Astrocyte (in vitro differentiated cells and primary cell): ENCODE measurements around the gene CCNL1. TPM values are rescaled to one million over a fixed set of nuclear protein-coding genes. Genes with fewer than 3 reads are reported as not detected.
A peak's percentile ranks its signal among the peaks of the same experiment; 100 is the strongest.

Experiments used
- DNase-seq: peaks from one replicate; pipeline ENCODE4 v3.0.0-alpha.2; 2010; ENCODE audit warnings: low read depth
- FAIRE-seq: peaks from 2 replicates; lab custom pipeline; 2011; peaks lifted over from hg19 to GRCh38; lab: Jason Lieb, UNC
- H2AFZ ChIP-seq: 2 replicates; pipeline ENCODE4 v1.6.0; 2012; ENCODE audit warnings: low read depth, low read length, inconsistent platforms
- H3K27ac ChIP-seq: 2 replicates; pipeline ENCODE4 v1.5.1; 2011; ENCODE audit warnings: low read depth, low read length, inconsistent platforms
- H3K27me3 ChIP-seq: 2 replicates; pipeline ENCODE4 v1.6.0; 2011; ENCODE audit warnings: low read length, inconsistent platforms; ENCODE audit not compliant: insufficient read depth
- H3K36me3 ChIP-seq: 2 replicates; pipeline ENCODE4 v1.5.1; 2011; ENCODE audit warnings: low read length, inconsistent platforms; ENCODE audit not compliant: insufficient read depth
- H3K4me1 ChIP-seq: 2 replicates; pipeline ENCODE4 v1.5.1; 2011; ENCODE audit warnings: low read length, inconsistent platforms; ENCODE audit not compliant: insufficient read depth
- H3K4me2 ChIP-seq: 2 replicates; pipeline ENCODE4 v1.6.0; 2012; ENCODE audit warnings: low read length, inconsistent platforms
- H3K4me3 ChIP-seq: 2 replicates; pipeline ENCODE4 v1.5.1; 2011; ENCODE audit warnings: low read depth, mild to moderate bottlenecking, low read length, inconsistent platforms; ENCODE audit not compliant: insufficient read depth
- H3K79me2 ChIP-seq: 2 replicates; pipeline ENCODE4 v1.6.0; 2012; ENCODE audit warnings: mild to moderate bottlenecking, low read length, inconsistent platforms; ENCODE audit not compliant: insufficient read depth
- H3K9ac ChIP-seq: 2 replicates; pipeline ENCODE4 v1.6.0; 2012; ENCODE audit warnings: mild to moderate bottlenecking, low read length, inconsistent platforms
- H3K9me3 ChIP-seq: 2 replicates; pipeline ENCODE4 v1.5.1; 2012; ENCODE audit warnings: low read depth, mild to moderate bottlenecking, low read length, inconsistent platforms; ENCODE audit not compliant: insufficient read depth
- H4K20me1 ChIP-seq: 2 replicates; pipeline ENCODE4 v1.6.0; 2012; ENCODE audit warnings: low read length, inconsistent platforms; ENCODE audit not compliant: insufficient read depth
- H3K27ac Mint-ChIP-seq: one replicate; pipeline ENCODE4 v1.8.0; 2021; ENCODE audit warnings: mild to moderate bottlenecking, mixed read lengths; ENCODE audit not compliant: unreplicated experiment
- H3K27me3 Mint-ChIP-seq: one replicate; pipeline ENCODE4 v1.8.0; 2021; ENCODE audit warnings: low read depth, mixed read lengths; ENCODE audit not compliant: unreplicated experiment
- H3K36me3 Mint-ChIP-seq: one replicate; pipeline ENCODE4 v1.8.0; 2021; ENCODE audit warnings: low read depth, mixed read lengths; ENCODE audit not compliant: unreplicated experiment
- H3K4me1 Mint-ChIP-seq: one replicate; pipeline ENCODE4 v1.8.0; 2021; ENCODE audit warnings: low read depth, mixed read lengths; ENCODE audit not compliant: unreplicated experiment
- H3K4me3 Mint-ChIP-seq: one replicate; pipeline ENCODE4 v1.8.0; 2021; ENCODE audit warnings: mild to moderate bottlenecking, moderate library complexity, mixed read lengths; ENCODE audit not compliant: unreplicated experiment
- H3K9me3 Mint-ChIP-seq: one replicate; pipeline ENCODE4 v1.8.0; 2021; ENCODE audit warnings: mild to moderate bottlenecking, mixed read lengths; ENCODE audit not compliant: unreplicated experiment
- EZH2 ChIP-seq: IDR thresholded peaks from 2 replicates; pipeline ENCODE4 v1.6.1; 2012; ENCODE audit warnings: mild to moderate bottlenecking, low read length, inconsistent platforms; ENCODE audit not compliant: insufficient read depth
- total RNA-seq: library from RNA; stranded (reverse); gene quantifications from 2 replicates; pipeline ENCODE4 v1.2.1, GENCODE V29; 2021
- TF ChIP-seq, protein P1 (sequence below): IDR thresholded peaks from 2 replicates; pipeline ENCODE4 v1.5.1; 2011; ENCODE audit warnings: low read depth, mild to moderate bottlenecking, inconsistent platforms, low read length, moderate library complexity; ENCODE audit not compliant: insufficient read depth

The CCNL1 gene
- total RNA-seq, 1 donor from 2014 or later = 66.8 TPM

DNA sequence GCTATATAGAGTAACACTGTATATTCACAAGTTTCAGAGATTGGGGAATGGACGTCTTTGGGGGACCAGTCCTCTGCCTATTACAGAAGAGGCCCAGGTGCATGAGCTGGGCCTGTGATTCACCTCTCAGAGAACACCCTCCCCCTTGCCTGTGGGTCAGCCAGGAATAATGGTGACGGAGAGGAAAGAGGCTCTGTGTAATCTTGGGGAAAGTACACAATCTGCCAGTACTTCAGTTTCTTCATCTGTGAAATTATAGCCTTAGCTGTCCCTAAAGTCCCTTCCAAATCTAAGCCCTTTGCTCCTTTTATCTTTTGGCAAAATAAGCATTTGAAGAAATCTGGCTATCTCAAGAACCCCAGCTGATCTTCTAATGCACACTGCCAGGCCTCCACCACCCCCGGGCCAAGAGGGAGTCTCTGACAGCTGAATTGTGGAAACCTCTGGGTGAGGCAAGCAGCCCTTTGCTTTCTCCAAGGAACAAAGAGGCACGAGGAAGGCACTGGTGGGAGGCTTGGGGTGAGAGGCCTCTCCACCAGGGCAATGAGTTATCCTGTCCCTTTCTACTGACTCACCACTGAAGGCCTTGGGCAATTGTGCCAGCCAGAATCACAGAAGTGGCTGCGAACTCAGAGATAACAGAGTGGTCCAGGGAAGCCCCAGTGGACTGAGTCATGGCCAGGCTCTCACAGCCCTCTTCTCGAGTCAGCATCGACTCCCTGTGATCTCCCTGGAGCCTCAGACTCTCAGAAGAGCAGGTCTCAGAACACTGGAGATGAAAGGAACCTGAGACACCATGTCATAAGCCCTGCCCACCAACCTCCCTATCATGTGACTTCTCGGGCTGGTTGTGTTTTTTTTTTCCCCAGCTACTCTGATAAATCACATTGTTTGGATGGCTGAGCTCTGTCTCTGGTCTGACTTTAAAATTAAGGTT lies 31.8 kb downstream of the CCNL1 start:
- no peak overlapping the region for H2AFZ ChIP-seq
- H3K4me3 ChIP-seq = no peak overlapping the region
- H3K27me3 ChIP-seq = no peaks in the 10 kb centered on the region
- FAIRE-seq (no peak), DNase-seq (peak; percentile 86)
- H3K9me3 ChIP-seq = no peaks in the 10 kb centered on the region
- H3K36me3 ChIP-seq = no peaks in the 10 kb centered on the region
- peak overlapping the region; percentile 97 for H3K27ac ChIP-seq
- H3K4me2 ChIP-seq = peak overlapping the region; percentile 70
- H4K20me1 ChIP-seq = no peaks in the 10 kb centered on the region
- H3K9ac ChIP-seq = peak overlapping the region; percentile 87
- Mint-ChIP-seq H3K36me3 (no peaks in the 10 kb centered on the region), H3K9me3 (no peaks in the 10 kb centered on the region), H3K27me3 (no peaks in the 10 kb centered on the region), H3K27ac (peak overlapping the region; percentile 92), H3K4me3 (no peak overlapping the region), H3K4me1 (peaks cover 78% of the 10 kb centered on the region)
- no peaks in the 10 kb centered on the region for H3K79me2 ChIP-seq
- TF ChIP-seq, protein P1, sequence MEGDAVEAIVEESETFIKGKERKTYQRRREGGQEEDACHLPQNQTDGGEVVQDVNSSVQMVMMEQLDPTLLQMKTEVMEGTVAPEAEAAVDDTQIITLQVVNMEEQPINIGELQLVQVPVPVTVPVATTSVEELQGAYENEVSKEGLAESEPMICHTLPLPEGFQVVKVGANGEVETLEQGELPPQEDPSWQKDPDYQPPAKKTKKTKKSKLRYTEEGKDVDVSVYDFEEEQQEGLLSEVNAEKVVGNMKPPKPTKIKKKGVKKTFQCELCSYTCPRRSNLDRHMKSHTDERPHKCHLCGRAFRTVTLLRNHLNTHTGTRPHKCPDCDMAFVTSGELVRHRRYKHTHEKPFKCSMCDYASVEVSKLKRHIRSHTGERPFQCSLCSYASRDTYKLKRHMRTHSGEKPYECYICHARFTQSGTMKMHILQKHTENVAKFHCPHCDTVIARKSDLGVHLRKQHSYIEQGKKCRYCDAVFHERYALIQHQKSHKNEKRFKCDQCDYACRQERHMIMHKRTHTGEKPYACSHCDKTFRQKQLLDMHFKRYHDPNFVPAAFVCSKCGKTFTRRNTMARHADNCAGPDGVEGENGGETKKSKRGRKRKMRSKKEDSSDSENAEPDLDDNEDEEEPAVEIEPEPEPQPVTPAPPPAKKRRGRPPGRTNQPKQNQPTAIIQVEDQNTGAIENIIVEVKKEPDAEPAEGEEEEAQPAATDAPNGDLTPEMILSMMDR = no peak
- TF ChIP-seq EZH2 = no peak
- peaks cover 62% of the 10 kb centered on the region for H3K4me1 ChIP-seq

DNA sequence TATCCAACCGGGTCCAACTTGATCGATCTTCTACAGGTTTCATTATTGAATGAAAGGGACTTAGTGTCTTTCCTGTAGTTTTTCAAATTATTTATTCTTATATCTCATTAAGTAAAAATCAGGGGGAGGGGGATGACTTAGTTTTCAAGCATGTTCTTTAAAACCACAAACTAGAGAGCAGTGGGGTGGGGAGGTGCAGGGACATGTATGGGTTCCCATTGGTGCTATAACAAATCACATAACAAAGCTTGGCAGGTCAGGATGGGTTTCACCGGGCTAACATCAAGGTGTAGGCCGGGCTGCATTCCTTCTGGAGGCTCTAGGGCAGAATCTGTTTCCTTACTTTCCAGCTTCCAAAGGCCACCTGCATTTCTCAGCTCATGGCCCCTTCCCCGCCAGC lies 32.7 kb downstream of the CCNL1 start:
- FAIRE-seq (no peak), DNase-seq (peak; percentile 54)
- peak overlapping the region; percentile 97 for H3K27ac ChIP-seq
- no peak overlapping the region for H2AFZ ChIP-seq
- H3K4me3 ChIP-seq = no peak overlapping the region
- peaks cover 80% of the 10 kb centered on the region for H3K4me1 Mint-ChIP-seq
- no peaks in the 10 kb centered on the region for H3K9me3 Mint-ChIP-seq
- H3K4me2 ChIP-seq = no peak overlapping the region
- no peaks in the 10 kb centered on the region for H3K27me3 Mint-ChIP-seq
- no peaks in the 10 kb centered on the region for H3K36me3 Mint-ChIP-seq
- peaks cover 67% of the 10 kb centered on the region for H3K4me1 ChIP-seq
- H3K27me3 ChIP-seq = no peaks in the 10 kb centered on the region
- no peaks in the 10 kb centered on the region for H4K20me1 ChIP-seq
- no peaks in the 10 kb centered on the region for H3K9me3 ChIP-seq
- no peak overlapping the region for H3K4me3 Mint-ChIP-seq
- H3K27ac Mint-ChIP-seq = peak overlapping the region; percentile 92
- H3K79me2 ChIP-seq = no peaks in the 10 kb centered on the region
- H3K36me3 ChIP-seq = no peaks in the 10 kb centered on the region
- TF ChIP-seq, protein P1 = no peak
- H3K9ac ChIP-seq = peak overlapping the region; percentile 87

DNA sequence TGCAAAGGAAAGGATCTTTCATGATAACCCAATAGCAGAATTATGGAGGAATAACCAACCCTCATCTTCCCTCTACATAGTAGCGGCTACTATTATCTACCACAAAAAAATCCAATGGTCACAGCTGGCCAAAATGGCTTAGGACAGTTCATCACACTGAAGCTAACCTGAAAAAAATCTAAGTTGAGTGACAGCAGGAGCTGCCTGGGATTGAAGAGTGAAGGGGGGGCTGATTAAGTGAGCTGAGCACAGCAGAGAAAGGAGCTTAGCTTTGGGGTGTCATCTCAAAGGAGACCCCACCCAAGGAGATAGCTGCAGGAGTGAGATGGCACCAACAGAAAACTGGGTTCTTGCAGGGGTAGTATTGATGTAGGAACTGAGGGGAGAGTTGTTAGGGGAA lies 33.6 kb downstream of the CCNL1 start:
- DNase-seq (no peak), FAIRE-seq (no peak)
- TF ChIP-seq, protein P1 = no peak
- TF ChIP-seq EZH2 = no peak
- no peaks in the 10 kb centered on the region for H3K27me3 ChIP-seq
- no peak overlapping the region for H3K9ac ChIP-seq
- H3K9me3 Mint-ChIP-seq = no peaks in the 10 kb centered on the region
- no peak overlapping the region for H3K4me2 ChIP-seq
- H3K36me3 ChIP-seq = no peaks in the 10 kb centered on the region
- H3K9me3 ChIP-seq = no peaks in the 10 kb centered on the region
- no peaks in the 10 kb centered on the region for H3K27me3 Mint-ChIP-seq
- H3K4me1 Mint-ChIP-seq = peaks cover 80% of the 10 kb centered on the region
- no peaks in the 10 kb centered on the region for H3K79me2 ChIP-seq
- peak overlapping the region; percentile 59 for H3K27ac Mint-ChIP-seq
- H3K27ac ChIP-seq = no peak overlapping the region
- H4K20me1 ChIP-seq = no peaks in the 10 kb centered on the region
- no peak overlapping the region for H3K4me3 Mint-ChIP-seq
- peaks cover 67% of the 10 kb centered on the region for H3K4me1 ChIP-seq
- no peaks in the 10 kb centered on the region for H3K36me3 Mint-ChIP-seq
- H2AFZ ChIP-seq = no peak overlapping the region
- no peak overlapping the region for H3K4me3 ChIP-seq
